Duodenal mucosa (tissue), 2 donors: Measurements from ENCODE around the gene LDLRAP1.

ENCODE experiments used
- H3K27ac ChIP-seq: one replicate; pipeline ENCODE4 v1.7.0; 2013; ENCODE audit warnings: low read depth, low read length
- H3K27me3 ChIP-seq, 2 donors: one replicate each; pipeline ENCODE4 v1.7.0; 2013; ENCODE audit warnings: low read length in 2 of 2, control low read depth in 1 of 2; ENCODE audit not compliant: insufficient read depth in 2 of 2, control insufficient read depth in 1 of 2
- H3K36me3 ChIP-seq, 2 donors: one replicate each; pipeline ENCODE4 v1.7.0; 2013; ENCODE audit warnings: low read length in 2 of 2, control low read depth in 1 of 2; ENCODE audit not compliant: insufficient read depth in 2 of 2, control insufficient read depth in 1 of 2
- H3K4me1 ChIP-seq, 2 donors: one replicate each; pipeline ENCODE4 v1.7.0; 2013; ENCODE audit warnings: low read length in 2 of 2, control low read depth in 1 of 2; ENCODE audit not compliant: insufficient read depth in 2 of 2, control insufficient read depth in 1 of 2
- H3K4me3 ChIP-seq, 2 donors: one replicate each; pipeline ENCODE4 v1.7.0; 2013; ENCODE audit warnings: low read length in 2 of 2, low read depth in 1 of 2
- H3K9ac ChIP-seq, 2 donors: one replicate each; pipeline ENCODE4 v1.7.0; 2013; ENCODE audit warnings: low read length in 2 of 2, low read depth in 1 of 2
- H3K9me3 ChIP-seq, 2 donors: one replicate each; pipeline ENCODE4 v1.7.0; 2013; ENCODE audit warnings: low read length in 2 of 2, control low read depth in 1 of 2; ENCODE audit not compliant: control insufficient read depth in 1 of 2

Gene LDLRAP1

GRCh38 chr1:25543005-25543424, 391 bp upstream of the LDLRAP1 start:
- H3K9ac ChIP-seq, result no peak overlapping the region
- no peaks in the 10 kb centered on the region for H3K9me3 ChIP-seq
- H3K4me1 ChIP-seq, result peaks cover 25 to 26% of the 10 kb centered on the region in 2 donors
- peak overlapping the region; percentile 44 to 71 for H3K4me3 ChIP-seq
- no peaks in the 10 kb centered on the region for H3K27me3 ChIP-seq
- no peak overlapping the region for H3K27ac ChIP-seq
- no peaks in the 10 kb centered on the region for H3K36me3 ChIP-seq

GRCh38 chr1:25544243-25544764, 898 bp downstream of the LDLRAP1 start:
- H3K9me3 ChIP-seq, result no peaks in the 10 kb centered on the region
- peak overlapping the region; percentile 77 to 82 for H3K9ac ChIP-seq
- H3K27me3 ChIP-seq, result no peaks in the 10 kb centered on the region
- no peak overlapping the region for H3K27ac ChIP-seq
- peak overlapping the region; percentile 71 to 81 for H3K4me3 ChIP-seq
- peaks cover 32 to 35% of the 10 kb centered on the region in 2 donors for H3K4me1 ChIP-seq
- H3K36me3 ChIP-seq, result no peaks in the 10 kb centered on the region

GRCh38 chr1:25544819-25545218, 1.4 kb downstream of the LDLRAP1 start:
- no peak overlapping the region for H3K27ac ChIP-seq
- H3K27me3 ChIP-seq, result no peaks in the 10 kb centered on the region

GRCh38 chr1:25545767-25546166, 2.4 kb downstream of the LDLRAP1 start:
- peaks cover 47 to 50% of the 10 kb centered on the region in 2 donors for H3K4me1 ChIP-seq

More at GRCh38 chr1:25544819-25545218, 1.4 kb downstream of the LDLRAP1 start:
- Histone ChIP-seq H3K9me3 (no peaks in the 10 kb centered on the region), H3K9ac (peak overlapping the region; percentile 77 to 82), H3K4me1 (peaks cover 37 to 40% of the 10 kb centered on the region in 2 donors), H3K4me3 (peak overlapping the region; percentile 71 to 81), H3K36me3 (no peaks in the 10 kb centered on the region)

GRCh38 chr1:25546193-25546592, 2.8 kb downstream of the LDLRAP1 start:
- Histone ChIP-seq H3K27ac (no peak overlapping the region), H3K9ac (no peak overlapping the region), H3K4me1 (peaks cover 48 to 54% of the 10 kb centered on the region in 2 donors), H3K4me3 (no peak overlapping the region), H3K27me3 (no peaks in the 10 kb centered on the region), H3K9me3 (no peaks in the 10 kb centered on the region), H3K36me3 (no peaks in the 10 kb centered on the region)

More at GRCh38 chr1:25545767-25546166, 2.4 kb downstream of the LDLRAP1 start:
- no peak overlapping the region for H3K9ac ChIP-seq
- H3K9me3 ChIP-seq, result no peaks in the 10 kb centered on the region
- no peaks in the 10 kb centered on the region for H3K36me3 ChIP-seq
- H3K27ac ChIP-seq, result no peak overlapping the region
- H3K27me3 ChIP-seq, result no peaks in the 10 kb centered on the region
- H3K4me3 ChIP-seq, result no peak overlapping the region

- Histone ChIP-seq H3K27ac (no peak overlapping the region), H3K4me1 (peaks cover 51 to 59% of the 10 kb centered on the region in 2 donors), H3K9ac (peak overlapping the region in 1 of 2 donors; percentile 45), H3K4me3 (no peak overlapping the region), H3K27me3 (no peaks in the 10 kb centered on the region), H3K9me3 (no peaks in the 10 kb centered on the region), H3K36me3 (no peaks in the 10 kb centered on the region)
Measured at GRCh38 chr1:25548601-25549000, 5.2 kb downstream of the LDLRAP1 start.

- peak overlapping the region; percentile 45 to 61 for H3K9ac ChIP-seq
- peaks cover 55 to 61% of the 10 kb centered on the region in 2 donors for H3K4me1 ChIP-seq
- no peaks in the 10 kb centered on the region for H3K9me3 ChIP-seq
- no peaks in the 10 kb centered on the region for H3K27me3 ChIP-seq
- peak overlapping the region; percentile 33 for H3K27ac ChIP-seq
- peaks cover 3 to 5% of the 10 kb centered on the region in 2 donors for H3K36me3 ChIP-seq
- peak overlapping the region; percentile 32 to 41 for H3K4me3 ChIP-seq
Measured at GRCh38 chr1:25549273-25550154, 6.1 kb downstream of the LDLRAP1 start.

- H3K4me3 ChIP-seq, result peak overlapping the region in 1 of 2 donors; percentile 41
- no peak overlapping the region for H3K27ac ChIP-seq
- H3K9me3 ChIP-seq, result no peaks in the 10 kb centered on the region
- no peaks in the 10 kb centered on the region for H3K27me3 ChIP-seq
- peak overlapping the region in 1 of 2 donors; percentile 45 for H3K9ac ChIP-seq
- peaks cover 4 to 10% of the 10 kb centered on the region in 2 donors for H3K36me3 ChIP-seq
- H3K4me1 ChIP-seq, result peaks cover 49 to 55% of the 10 kb centered on the region in 2 donors
Measured at GRCh38 chr1:25550155-25550506, 6.7 kb downstream of the LDLRAP1 start.

GRCh38 chr1:25550683-25551310, 7.4 kb downstream of the LDLRAP1 start:
- Histone ChIP-seq H3K27me3 (no peaks in the 10 kb centered on the region), H3K36me3 (peaks cover 4 to 10% of the 10 kb centered on the region in 2 donors), H3K27ac (no peak overlapping the region), H3K4me3 (no peak overlapping the region), H3K9me3 (no peaks in the 10 kb centered on the region), H3K4me1 (peaks cover 48 to 55% of the 10 kb centered on the region in 2 donors), H3K9ac (no peak overlapping the region)
